ENCODE data around the gene SYCP2. TPM values are rescaled to one million over a fixed set of nuclear protein-coding genes. Genes with fewer than 3 reads are reported as not detected.

SYCP2 gene
- total and polyA plus RNA-seq, 2 of the 8 experiments (the other 6 are each of a cell fraction or from before 2014, with no cell fraction given), result 0.02 to 0.50 TPM

GRCh38 chr20:59832406-59833363 lies 100.8 kb downstream of the SYCP2 start (continued):
- no peak for TF ChIP-seq MAFK (IDR thresholded peaks at IDR 0.05; ENCODE audit: low read depth, low read length)
- no peak for TF ChIP-seq JUND (IDR thresholded peaks at IDR 0.05; ENCODE audit: low read length)

Measured in H1 (cell line).